ENCODE measurements around the gene ST8SIA3. TPM values are rescaled to one million over a fixed set of nuclear protein-coding genes. Genes with fewer than 3 reads are reported as not detected.

Gene ST8SIA3
- total and polyA plus RNA-seq, 12 donors: not detected

- no peaks in the 10 kb centered on the region for H3K36me3 ChIP-seq
- H3K27ac ChIP-seq: no peak overlapping the region
- no peak overlapping the region for H3K4me3 ChIP-seq
- H3K27me3 ChIP-seq: peaks cover 0 to 55% (median 13%) of the 10 kb centered on the region in 7 donors
- no peak for TF ChIP-seq CTCF (IDR thresholded peaks at IDR 0.05)
- ATAC-seq: no peak
- intact Hi-C loops (cut with DNase I): no loop called here
- DNase-seq: no peak
- no peaks in the 10 kb centered on the region for H3K9me3 ChIP-seq
- H3K4me1 ChIP-seq: no peaks in the 10 kb centered on the region
Observed at GRCh38 chr18:57362714-57363113, 10.4 kb downstream of the ST8SIA3 start.

DNA sequence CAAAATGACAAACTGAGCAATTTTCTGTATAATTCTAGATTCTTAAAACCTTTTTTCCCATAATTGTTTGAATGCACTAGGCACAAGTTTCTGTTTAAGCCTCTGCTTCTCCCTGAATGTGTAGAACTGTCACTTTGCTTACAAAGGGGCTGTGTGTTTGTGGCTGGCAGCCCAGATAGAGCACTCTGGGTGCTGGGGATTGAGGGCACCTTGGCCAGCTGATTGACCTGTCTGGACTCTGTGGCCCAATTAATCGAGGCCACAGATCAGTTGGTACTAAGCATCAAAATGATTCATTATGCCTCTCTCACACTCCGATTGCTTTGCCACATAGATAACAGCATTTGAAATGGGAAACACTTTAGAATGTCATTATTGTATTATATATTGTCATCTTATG is 12.1 kb downstream of the ST8SIA3 start:
- no peaks in the 10 kb centered on the region for H3K9me3 ChIP-seq
- no peak for DNase-seq
- no peaks in the 10 kb centered on the region for H3K36me3 ChIP-seq
- H3K4me3 ChIP-seq: no peak overlapping the region
- H3K27me3 ChIP-seq: peaks cover 0 to 52% (median 11%) of the 10 kb centered on the region in 7 donors
- ATAC-seq: no peak
- TF ChIP-seq CTCF (IDR thresholded peaks at IDR 0.05): no peak
- H3K4me1 ChIP-seq: no peaks in the 10 kb centered on the region
- H3K27ac ChIP-seq: no peak overlapping the region
- 58 to 79% methylated on average over 2 of the region's 2 CpGs for whole genome bisulfite sequencing, 2 donors
- intact Hi-C loops (cut with DNase I): no loop called here

DNA sequence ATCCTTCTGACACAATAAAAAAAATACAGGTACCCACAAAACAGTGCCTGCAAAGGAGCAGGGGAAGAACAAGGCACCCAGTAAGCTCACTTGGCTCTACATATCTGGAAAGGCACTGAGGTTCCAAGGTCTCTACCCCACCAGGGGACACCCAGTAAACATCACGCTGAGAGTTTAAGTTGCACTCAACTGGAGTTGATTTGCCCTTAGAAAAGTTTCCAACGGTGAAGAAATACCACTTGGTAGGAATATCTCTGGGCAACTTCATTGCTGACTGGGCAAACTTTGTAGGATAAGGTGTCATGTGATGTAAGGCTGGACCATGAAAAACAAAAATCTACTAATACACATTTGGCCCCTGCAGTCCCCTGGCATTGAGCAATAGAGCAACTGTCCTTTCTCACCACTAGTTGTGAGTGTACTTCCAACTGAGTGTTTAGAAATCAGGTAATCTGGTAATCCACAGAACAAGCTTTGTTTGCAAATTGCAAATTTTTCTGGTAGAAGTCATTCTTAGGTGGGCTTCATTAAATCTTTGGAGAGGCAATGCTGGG is 14.2 kb downstream of the ST8SIA3 start:
- no peaks in the 10 kb centered on the region for H3K36me3 ChIP-seq
- H3K4me3 ChIP-seq: no peak overlapping the region
- no peaks in the 10 kb centered on the region for H3K4me1 ChIP-seq
- no peaks in the 10 kb centered on the region for H3K9me3 ChIP-seq
- 55 to 64% methylated on average over 2 of the region's 2 CpGs for WGBS, 2 donors
- no peak for DNase-seq
- ATAC-seq: no peak
- intact Hi-C loops (cut with DNase I): no loop called here
- H3K27ac ChIP-seq: no peak overlapping the region
- TF ChIP-seq CTCF (IDR thresholded peaks at IDR 0.05): no peak
- peaks cover 0 to 38% (median 4%) of the 10 kb centered on the region in 7 donors for H3K27me3 ChIP-seq

DNA sequence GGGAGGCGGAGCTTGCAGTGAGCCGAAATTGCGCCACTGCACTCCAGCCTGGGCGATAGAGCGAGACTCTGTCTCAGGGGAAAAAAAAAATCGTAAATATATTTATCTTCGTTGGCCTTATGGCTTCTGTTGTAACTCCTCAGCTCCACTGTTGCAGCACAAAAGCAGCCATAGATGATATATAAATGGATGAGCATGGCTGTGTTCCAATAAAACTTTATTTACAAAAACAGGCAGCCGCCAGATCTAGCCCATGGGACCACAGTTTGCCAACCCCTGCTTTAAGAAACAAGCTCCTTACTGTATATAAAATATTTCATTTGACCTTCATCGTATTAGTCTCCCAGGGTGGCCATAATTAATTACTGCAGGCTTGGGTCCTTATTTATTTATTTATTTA is 20.1 kb downstream of the ST8SIA3 start:
- Histone ChIP-seq H3K27ac (no peak overlapping the region), H3K27me3 (peaks cover 0 to 23% (median 4%) of the 10 kb centered on the region in 7 donors), H3K4me1 (no peaks in the 10 kb centered on the region), H3K4me3 (no peak overlapping the region), H3K9me3 (no peaks in the 10 kb centered on the region), H3K36me3 (no peaks in the 10 kb centered on the region)
- intact Hi-C loops (cut with DNase I): no loop called here
- ATAC-seq: no peak
- DNase-seq: no peak
- no peak for TF ChIP-seq CTCF (IDR thresholded peaks at IDR 0.05)
- 87 to 88% methylated on average over 9 of the region's 9 CpGs for WGBS, 2 donors

Measured in heart right ventricle (tissue), 16 donors.